ENCODE measurements around the gene COQ8A. TPM values are rescaled to one million over a fixed set of nuclear protein-coding genes. Genes with fewer than 3 reads are reported as not detected.
"Not testable (repeated sequence)": the region's sequence is repeated elsewhere in the genome, so short reads cannot be mapped to it uniquely, and the experiment has no call there.

The COQ8A gene
- total RNA-seq, 1 experiment from 2014 or later: 39.4 TPM

GRCh38 chr1:226954777-226955176 is 14.7 kb downstream of the COQ8A start:
- no peak for TF ChIP-seq ATF6 (CRISPR knock-in tag; IDR thresholded peaks at IDR 0.05)
- TF ChIP-seq NFYB (CRISPR knock-in tag; conservative IDR thresholded peaks at IDR 0.05; ENCODE audit: low read depth): no peak
- no peak for TF ChIP-seq SP1 (CRISPR knock-in tag; conservative IDR thresholded peaks at IDR 0.05)
- no peak for TF ChIP-seq RELA (CRISPR knock-in tag; IDR thresholded peaks at IDR 0.05; ENCODE audit: borderline replicate concordance)
- no peak for TF ChIP-seq IRF2 (CRISPR knock-in tag; IDR thresholded peaks at IDR 0.05; ENCODE audit: borderline replicate concordance, low read depth)
- no peak for TF ChIP-seq ZNF532 (CRISPR knock-in tag; IDR thresholded peaks at IDR 0.05; ENCODE audit: borderline replicate concordance)
- TF ChIP-seq PREB (CRISPR knock-in tag; IDR thresholded peaks at IDR 0.05; ENCODE audit: borderline replicate concordance): no peak
- TF ChIP-seq NR2C2 (CRISPR knock-in tag; IDR thresholded peaks at IDR 0.05): no peak
- TF ChIP-seq ZBTB43 (CRISPR knock-in tag; IDR thresholded peaks at IDR 0.05): no peak
- no peak for TF ChIP-seq SMAD4 (CRISPR knock-in tag; IDR thresholded peaks at IDR 0.05)
- TF ChIP-seq ZNF425 (CRISPR knock-in tag; conservative IDR thresholded peaks at IDR 0.05): no peak
- no peak for TF ChIP-seq E2F5 (CRISPR knock-in tag; IDR thresholded peaks at IDR 0.05)
- no peak for TF ChIP-seq ATF1 (CRISPR knock-in tag; IDR thresholded peaks at IDR 0.05)
- no peak overlapping the region for H3K4me3 Mint-ChIP-seq
- ChIA-PET POLR2A (no interaction called here), CTCF (no interaction called here)
- no peaks in the 10 kb centered on the region for H3K27me3 Mint-ChIP-seq (ENCODE audit: low read depth)
- ATAC-seq (no peak), DNase-seq (ENCODE audit: low spot score) (no peak)
- H3K4me1 Mint-ChIP-seq: peaks cover 15% of the 10 kb centered on the region
- H3K9me3 Mint-ChIP-seq: peaks cover 23% of the 10 kb centered on the region
- no peak overlapping the region for H3K27ac Mint-ChIP-seq
- peaks cover 27% of the 10 kb centered on the region for H3K36me3 Mint-ChIP-seq

GRCh38 chr1:226955857-226956256 is 15.8 kb downstream of the COQ8A start:
- H3K4me3 Mint-ChIP-seq; H3K27me3 Mint-ChIP-seq (ENCODE audit: low read depth); POLR2A ChIA-PET; DNase-seq (ENCODE audit: low spot score); CTCF ChIA-PET; ATAC-seq; H3K27ac Mint-ChIP-seq: not testable (repeated sequence)
- peaks cover 14% of the 10 kb centered on the region for H3K4me1 Mint-ChIP-seq
- peaks cover 28% of the 10 kb centered on the region for H3K36me3 Mint-ChIP-seq
- peaks cover 23% of the 10 kb centered on the region for H3K9me3 Mint-ChIP-seq

All from WTC11 (cell line).